ENCODE results near the gene NNAT.
A peak's percentile ranks its signal among the peaks of the same experiment; 100 is the strongest.

Gene NNAT

GRCh38 chr20:37503256-37503927 is 17.7 kb upstream of the NNAT start:
- no peak for DNase-seq

- no peak for DNase-seq
These were observed 16.5 kb upstream of the NNAT start for GRCh38 chr20:37504404-37505096.

GRCh38 chr20:37505263-37506151 is 15.5 kb upstream of the NNAT start:
- DNase-seq: no peak

GRCh38 chr20:37506152-37506725 is 14.8 kb upstream of the NNAT start:
- DNase-seq: no peak

- DNase-seq: no peak
These were observed 10.8 kb upstream of the NNAT start for GRCh38 chr20:37510226-37510625.

- peak; percentile 94 for DNase-seq
These were observed 9.3 kb upstream of the NNAT start for GRCh38 chr20:37511610-37512275.

GRCh38 chr20:37513779-37514359 is 7.2 kb upstream of the NNAT start:
- DNase-seq: no peak

- no peak for DNase-seq
These were observed 5.2 kb upstream of the NNAT start for GRCh38 chr20:37515876-37516275.

- peak; percentile 91 for DNase-seq
These were observed 4.0 kb upstream of the NNAT start for GRCh38 chr20:37516811-37517750.

- no peak for DNase-seq
These were observed 3.0 kb upstream of the NNAT start for GRCh38 chr20:37518059-37518458.

- no peak for DNase-seq
These were observed 2.2 kb upstream of the NNAT start for GRCh38 chr20:37518606-37519507.

GRCh38 chr20:37519508-37520418 is 1.3 kb upstream of the NNAT start:
- peak; percentile 40 for DNase-seq

GRCh38 chr20:37520419-37520955 is 563 bp upstream of the NNAT start:
- DNase-seq: no peak

GRCh38 chr20:37522260-37523011 is 1.4 kb downstream of the NNAT start:
- peak; percentile 55 for DNase-seq

GRCh38 chr20:37523012-37523391 is 2.0 kb downstream of the NNAT start:
- DNase-seq: no peak

GRCh38 chr20:37523911-37524700 is 3.1 kb downstream of the NNAT start:
- no peak for DNase-seq
